OCI-LY1 (cell line): ENCODE results near the gene TNS1.

Source experiments
- H2AFZ ChIP-seq: fragments of 200-600 bp; sonication (generic), shearing (Covaris generic); 2 replicates; pipeline ENCODE4 v1.6.0; 2014; ENCODE audit warnings: antibody characterized with exemption, mild to moderate bottlenecking, low read length
- H3F3A ChIP-seq: fragments of 200-600 bp; sonication (generic), shearing (Covaris generic); 2 replicates; pipeline ENCODE4 v1.6.0; 2014; ENCODE audit warnings: mild to moderate bottlenecking, antibody characterized with exemption, low read length, moderate library complexity; ENCODE audit not compliant: insufficient read depth
- H3K27ac ChIP-seq: fragments of 200-600 bp; sonication (generic); 2 replicates; pipeline ENCODE4 v1.5.1; 2014; ENCODE audit warnings: low read length, mixed run types, mild to moderate bottlenecking, low read depth; ENCODE audit not compliant: poor library complexity, severe bottlenecking
- H3K27me3 ChIP-seq: fragments of 200-600 bp; sonication (generic); 2 replicates; pipeline ENCODE4 v1.6.0; 2014; ENCODE audit warnings: antibody characterized with exemption, mild to moderate bottlenecking, low read length, moderate library complexity; ENCODE audit not compliant: insufficient read depth
- H3K36me3 ChIP-seq: fragments of 200-600 bp; sonication (generic); 2 replicates; pipeline ENCODE4 v1.6.1; 2014; ENCODE audit warnings: mild to moderate bottlenecking, antibody characterized with exemption, low read length, moderate library complexity, mixed read lengths; ENCODE audit not compliant: insufficient read depth
- H3K4me1 ChIP-seq: fragments of 200-600 bp; sonication (generic); 2 replicates; pipeline ENCODE4 v1.5.1; 2014; ENCODE audit warnings: mild to moderate bottlenecking, low read length, moderate library complexity; ENCODE audit not compliant: insufficient read depth, severe bottlenecking
- H3K4me2 ChIP-seq: fragments of 200-600 bp; sonication (generic), shearing (Covaris generic); 2 replicates; pipeline ENCODE4 v1.6.1; 2014; ENCODE audit warnings: low read length
- H3K4me3 ChIP-seq: fragments of 200-600 bp; sonication (generic); 2 replicates; pipeline ENCODE4 v1.5.1; 2014; ENCODE audit warnings: low read length, low read depth, mild to moderate bottlenecking, mixed read lengths; ENCODE audit not compliant: poor library complexity, severe bottlenecking
- H3K79me2 ChIP-seq: fragments of 200-600 bp; shearing (Covaris generic); 2 replicates; pipeline ENCODE4 v1.6.1; 2016; ENCODE audit warnings: mixed run types, low read length, mixed read lengths; ENCODE audit not compliant: insufficient read depth
- H3K9ac ChIP-seq: fragments of 200-600 bp; sonication (generic), shearing (Covaris generic); 2 replicates; pipeline ENCODE4 v1.6.1; 2014; ENCODE audit warnings: mild to moderate bottlenecking, low read length, mixed read lengths
- H3K9me2 ChIP-seq: fragments of 200-600 bp; sonication (generic), shearing (Covaris generic); 2 replicates; pipeline ENCODE4 v1.6.1; 2014; ENCODE audit warnings: low read depth, mild to moderate bottlenecking, low read length, mixed read lengths
- H3K9me3 ChIP-seq: fragments of 200-600 bp; shearing (Covaris generic); 2 replicates; pipeline ENCODE4 v1.6.1; 2014; ENCODE audit warnings: low read length, mixed read lengths
- H4K20me1 ChIP-seq: fragments of 200-600 bp; sonication (generic), shearing (Covaris generic); 2 replicates; pipeline ENCODE4 v1.6.0; 2016; ENCODE audit warnings: mild to moderate bottlenecking, low read length; ENCODE audit not compliant: insufficient read depth
- CTCF ChIP-seq: fragments of 200-600 bp; sonication (generic), shearing (Covaris generic); IDR thresholded peaks from 2 replicates; pipeline ENCODE4 v1.5.1; 2017; ENCODE audit warnings: mild to moderate bottlenecking, antibody characterized with exemption, low read length, moderate library complexity, mixed read lengths
- EZH2 ChIP-seq: fragments of 200-600 bp; sonication (generic), shearing (Covaris generic); IDR thresholded peaks from 2 replicates; pipeline ENCODE4 v1.8.0; 2017; ENCODE audit warnings: borderline replicate concordance, mixed run types, mild to moderate bottlenecking, antibody characterized with exemption, low read length, moderate library complexity, mixed read lengths

Gene TNS1

GRCh38 chr2:217953011-217953481, 49.7 kb downstream of the TNS1 start:
- no peak overlapping the region for H2AFZ ChIP-seq
- H3K9ac ChIP-seq, result no peak overlapping the region
- no peaks in the 10 kb centered on the region for H3K9me3 ChIP-seq
- H3K27me3 ChIP-seq, result 0 out of 2 replicates have a peak, but pooled peaks cover 5% of the 10 kb centered on the region
- H3K4me3 ChIP-seq, result no peak overlapping the region
- no peaks in the 10 kb centered on the region for H3F3A ChIP-seq
- H4K20me1 ChIP-seq, result no peaks in the 10 kb centered on the region
- no peaks in the 10 kb centered on the region for H3K9me2 ChIP-seq
- TF ChIP-seq CTCF, result no peak
- TF ChIP-seq EZH2, result no peak
- H3K27ac ChIP-seq, result no peak overlapping the region
- H3K79me2 ChIP-seq, result no peaks in the 10 kb centered on the region
- no peak overlapping the region for H3K4me2 ChIP-seq
- H3K4me1 ChIP-seq, result no peaks in the 10 kb centered on the region
- H3K36me3 ChIP-seq, result no peaks in the 10 kb centered on the region

- Histone ChIP-seq H3K4me3 (no peak overlapping the region), H3K79me2 (no peaks in the 10 kb centered on the region), H3F3A (no peaks in the 10 kb centered on the region), H3K4me2 (no peak overlapping the region), H3K9me3 (no peaks in the 10 kb centered on the region), H3K27ac (no peak overlapping the region), H3K4me1 (no peaks in the 10 kb centered on the region), H3K36me3 (no peaks in the 10 kb centered on the region), H3K9ac (no peak overlapping the region), H2AFZ (no peak overlapping the region), H4K20me1 (no peaks in the 10 kb centered on the region), H3K9me2 (no peaks in the 10 kb centered on the region), H3K27me3 (0 out of 2 replicates have a peak, but pooled peaks cover 5% of the 10 kb centered on the region)
- TF ChIP-seq CTCF (no peak), EZH2 (no peak)
Measured at GRCh38 chr2:217952409-217952808, 50.4 kb downstream of the TNS1 start.

GRCh38 chr2:217951521-217952247, 51.1 kb downstream of the TNS1 start:
- Histone ChIP-seq H3K79me2 (no peaks in the 10 kb centered on the region), H3K9me3 (no peaks in the 10 kb centered on the region), H3K4me2 (no peak overlapping the region), H3K9ac (no peak overlapping the region), H4K20me1 (no peaks in the 10 kb centered on the region), H3K27me3 (0 out of 2 replicates have a peak, but pooled peaks cover 5% of the 10 kb centered on the region), H3K36me3 (no peaks in the 10 kb centered on the region), H3K4me3 (no peak overlapping the region), H3F3A (no peaks in the 10 kb centered on the region), H3K9me2 (no peaks in the 10 kb centered on the region), H3K4me1 (no peaks in the 10 kb centered on the region), H2AFZ (no peak overlapping the region), H3K27ac (no peak overlapping the region)
- TF ChIP-seq EZH2, result no peak
- TF ChIP-seq CTCF, result no peak
